ENCODE results near the gene RNASE4. TPM values are rescaled to one million over a fixed set of nuclear protein-coding genes. Genes with fewer than 3 reads are reported as not detected.
"Not testable (repeated sequence)": the region's sequence is repeated elsewhere in the genome, so short reads cannot be mapped to it uniquely, and the experiment has no call there.

The RNASE4 gene
- total RNA-seq, 1 donor from 2014 or later = 2.6 TPM

GRCh38 chr14:20697273-20698017 is 13.1 kb downstream of the RNASE4 start:
- no peaks in the 10 kb centered on the region for H3K36me3 Mint-ChIP-seq (ENCODE audit: low read depth)

DNA sequence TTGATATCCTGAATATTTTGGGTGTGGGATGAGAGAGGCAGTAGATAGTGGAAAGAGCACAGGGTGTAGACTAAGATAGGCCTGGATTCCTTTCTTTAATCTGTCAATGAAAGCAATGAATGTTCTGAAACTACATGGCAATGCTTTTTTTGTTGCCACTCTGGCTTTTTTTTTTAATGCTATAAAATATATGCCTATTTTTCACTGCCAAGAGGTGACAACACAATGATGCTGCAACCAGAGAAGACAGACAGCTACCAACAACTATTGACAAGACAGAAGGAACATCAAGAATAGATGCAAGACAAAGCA is 13.6 kb downstream of the RNASE4 start:
- Mint-ChIP-seq H3K27me3 (ENCODE audit: low read depth) (no peaks in the 10 kb centered on the region), H3K9me3 (no peaks in the 10 kb centered on the region), H3K27ac (ENCODE audit: unreplicated experiment) (no peak overlapping the region)

More at GRCh38 chr14:20697273-20698017, 13.1 kb downstream of the RNASE4 start:
- peak; percentile 95 for TF ChIP-seq CTCF (conservative IDR thresholded peaks at IDR 0.05)
- Mint-ChIP-seq H3K27me3 (ENCODE audit: low read depth) (no peaks in the 10 kb centered on the region), H3K27ac (ENCODE audit: unreplicated experiment) (no peak overlapping the region), H3K4me1 (peaks cover 5% of the 10 kb centered on the region), H3K9me3 (no peaks in the 10 kb centered on the region), H3K4me3 (no peak overlapping the region)
- peak; percentile 71 for DNase-seq (ENCODE audit: low read depth, low spot score)

GRCh38 chr14:20698934-20699333 is 14.6 kb downstream of the RNASE4 start:
- H3K27me3 Mint-ChIP-seq (ENCODE audit: low read depth) = no peaks in the 10 kb centered on the region
- DNase-seq (ENCODE audit: low read depth, low spot score) = no peak
- H3K4me1 Mint-ChIP-seq = peaks cover 5% of the 10 kb centered on the region
- no peak overlapping the region for H3K27ac Mint-ChIP-seq (ENCODE audit: unreplicated experiment)
- no peak overlapping the region for H3K4me3 Mint-ChIP-seq
- no peak for TF ChIP-seq CTCF (conservative IDR thresholded peaks at IDR 0.05)
- no peaks in the 10 kb centered on the region for H3K9me3 Mint-ChIP-seq
- no peaks in the 10 kb centered on the region for H3K36me3 Mint-ChIP-seq (ENCODE audit: low read depth)

More for the DNA sequence above, 13.6 kb downstream of the RNASE4 start:
- H3K4me3 Mint-ChIP-seq = no peak overlapping the region
- H3K36me3 Mint-ChIP-seq (ENCODE audit: low read depth) = no peaks in the 10 kb centered on the region
- H3K4me1 Mint-ChIP-seq = peaks cover 5% of the 10 kb centered on the region
- DNase-seq (ENCODE audit: low read depth, low spot score) = no peak
- TF ChIP-seq CTCF (conservative IDR thresholded peaks at IDR 0.05) = no peak

DNA sequence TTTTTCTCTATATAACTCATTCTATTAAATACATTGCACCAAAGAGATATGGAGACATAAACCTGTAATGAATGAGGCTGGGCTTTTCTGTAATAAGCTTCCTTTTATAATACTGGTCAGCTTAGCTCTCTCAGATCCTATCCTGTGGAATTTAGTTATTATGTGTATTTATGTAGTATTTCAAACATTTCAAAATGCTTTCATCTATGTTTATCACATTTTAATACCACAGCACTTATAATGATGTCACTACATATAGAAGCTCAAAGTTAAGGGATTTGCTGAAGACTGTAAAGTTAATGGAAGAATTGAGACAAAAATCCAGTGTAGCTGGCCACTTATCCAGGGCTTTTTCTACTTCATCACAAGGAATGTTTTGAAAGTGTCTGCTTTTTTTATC is 15.6 kb downstream of the RNASE4 start:
- Mint-ChIP-seq H3K4me3 (no peak overlapping the region), H3K36me3 (ENCODE audit: low read depth) (no peaks in the 10 kb centered on the region), H3K27ac (ENCODE audit: unreplicated experiment) (no peak overlapping the region), H3K4me1 (peaks cover 5% of the 10 kb centered on the region), H3K9me3 (no peaks in the 10 kb centered on the region), H3K27me3 (ENCODE audit: low read depth) (no peaks in the 10 kb centered on the region)
- no peak for TF ChIP-seq CTCF (conservative IDR thresholded peaks at IDR 0.05)
- no peak for DNase-seq (ENCODE audit: low read depth, low spot score)

GRCh38 chr14:20700965-20701364 is 16.6 kb downstream of the RNASE4 start:
- H3K36me3 Mint-ChIP-seq (ENCODE audit: low read depth); H3K27ac Mint-ChIP-seq (ENCODE audit: unreplicated experiment); DNase-seq (ENCODE audit: low read depth, low spot score); H3K4me3 Mint-ChIP-seq; H3K27me3 Mint-ChIP-seq (ENCODE audit: low read depth); H3K9me3 Mint-ChIP-seq; H3K4me1 Mint-ChIP-seq: not testable (repeated sequence)

DNA sequence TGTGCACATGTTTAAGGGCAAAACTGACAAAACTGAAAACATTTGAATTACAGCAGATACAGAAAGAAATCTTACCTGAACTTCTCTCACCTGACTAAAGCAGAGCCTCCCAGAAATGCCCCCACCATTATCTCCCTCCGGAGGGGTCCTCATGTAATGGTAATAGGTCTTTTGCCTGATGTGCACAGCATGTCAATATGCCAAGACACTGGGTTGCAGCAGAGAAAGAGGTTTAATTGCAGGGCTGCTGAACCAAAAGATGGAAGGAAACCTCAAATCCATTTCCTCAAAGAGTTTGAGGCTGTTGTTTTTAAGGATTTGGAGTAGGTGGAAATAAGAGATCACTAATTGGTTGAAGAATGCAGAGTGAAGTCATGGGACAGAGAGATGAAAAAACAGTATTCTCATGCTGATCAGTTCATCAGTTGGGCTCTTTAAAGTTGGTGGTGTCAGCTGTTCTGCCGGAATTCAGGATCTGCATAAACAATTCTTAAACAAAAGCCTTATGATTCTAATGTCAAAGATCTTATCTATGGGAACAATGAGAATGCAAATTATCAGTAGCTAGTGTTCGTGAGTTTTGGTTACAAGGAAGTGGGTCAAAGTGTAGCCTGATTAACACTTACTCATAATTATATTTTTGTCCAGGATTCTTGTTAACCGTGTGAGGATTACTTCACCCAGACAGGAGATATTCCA is 22.4 kb downstream of the RNASE4 start:
- no peaks in the 10 kb centered on the region for H3K36me3 Mint-ChIP-seq (ENCODE audit: low read depth)
- no peak overlapping the region for H3K4me3 Mint-ChIP-seq
- H3K27ac Mint-ChIP-seq (ENCODE audit: unreplicated experiment) = no peak overlapping the region
- H3K27me3 Mint-ChIP-seq (ENCODE audit: low read depth) = no peaks in the 10 kb centered on the region
- no peak for TF ChIP-seq CTCF (conservative IDR thresholded peaks at IDR 0.05)
- no peaks in the 10 kb centered on the region for H3K4me1 Mint-ChIP-seq
- H3K9me3 Mint-ChIP-seq = peaks cover 3% of the 10 kb centered on the region
- DNase-seq (ENCODE audit: low read depth, low spot score) = no peak
